OCI-LY1 (cell line): ENCODE results near the gene POLA1.

Experiments
- H2AFZ ChIP-seq: fragments of 200-600 bp; sonication (generic), shearing (Covaris generic); 2 replicates; pipeline ENCODE4 v1.6.0; 2014; ENCODE audit warnings: antibody characterized with exemption, mild to moderate bottlenecking, low read length
- H3F3A ChIP-seq: fragments of 200-600 bp; sonication (generic), shearing (Covaris generic); 2 replicates; pipeline ENCODE4 v1.6.0; 2014; ENCODE audit warnings: mild to moderate bottlenecking, antibody characterized with exemption, low read length, moderate library complexity; ENCODE audit not compliant: insufficient read depth
- H3K27ac ChIP-seq: fragments of 200-600 bp; sonication (generic); 2 replicates; pipeline ENCODE4 v1.5.1; 2014; ENCODE audit warnings: low read length, mixed run types, mild to moderate bottlenecking, low read depth; ENCODE audit not compliant: poor library complexity, severe bottlenecking
- H3K27me3 ChIP-seq: fragments of 200-600 bp; sonication (generic); 2 replicates; pipeline ENCODE4 v1.6.0; 2014; ENCODE audit warnings: antibody characterized with exemption, mild to moderate bottlenecking, low read length, moderate library complexity; ENCODE audit not compliant: insufficient read depth
- H3K36me3 ChIP-seq: fragments of 200-600 bp; sonication (generic); 2 replicates; pipeline ENCODE4 v1.6.1; 2014; ENCODE audit warnings: mild to moderate bottlenecking, antibody characterized with exemption, low read length, moderate library complexity, mixed read lengths; ENCODE audit not compliant: insufficient read depth
- H3K4me1 ChIP-seq: fragments of 200-600 bp; sonication (generic); 2 replicates; pipeline ENCODE4 v1.5.1; 2014; ENCODE audit warnings: mild to moderate bottlenecking, low read length, moderate library complexity; ENCODE audit not compliant: insufficient read depth, severe bottlenecking
- H3K4me2 ChIP-seq: fragments of 200-600 bp; sonication (generic), shearing (Covaris generic); 2 replicates; pipeline ENCODE4 v1.6.1; 2014; ENCODE audit warnings: low read length
- H3K4me3 ChIP-seq: fragments of 200-600 bp; sonication (generic); 2 replicates; pipeline ENCODE4 v1.5.1; 2014; ENCODE audit warnings: low read length, low read depth, mild to moderate bottlenecking, mixed read lengths; ENCODE audit not compliant: poor library complexity, severe bottlenecking
- H3K79me2 ChIP-seq: fragments of 200-600 bp; shearing (Covaris generic); 2 replicates; pipeline ENCODE4 v1.6.1; 2016; ENCODE audit warnings: mixed run types, low read length, mixed read lengths; ENCODE audit not compliant: insufficient read depth
- H3K9ac ChIP-seq: fragments of 200-600 bp; sonication (generic), shearing (Covaris generic); 2 replicates; pipeline ENCODE4 v1.6.1; 2014; ENCODE audit warnings: mild to moderate bottlenecking, low read length, mixed read lengths
- H3K9me2 ChIP-seq: fragments of 200-600 bp; sonication (generic), shearing (Covaris generic); 2 replicates; pipeline ENCODE4 v1.6.1; 2014; ENCODE audit warnings: low read depth, mild to moderate bottlenecking, low read length, mixed read lengths
- H3K9me3 ChIP-seq: fragments of 200-600 bp; shearing (Covaris generic); 2 replicates; pipeline ENCODE4 v1.6.1; 2014; ENCODE audit warnings: low read length, mixed read lengths
- H4K20me1 ChIP-seq: fragments of 200-600 bp; sonication (generic), shearing (Covaris generic); 2 replicates; pipeline ENCODE4 v1.6.0; 2016; ENCODE audit warnings: mild to moderate bottlenecking, low read length; ENCODE audit not compliant: insufficient read depth
- CTCF ChIP-seq: fragments of 200-600 bp; sonication (generic), shearing (Covaris generic); IDR thresholded peaks from 2 replicates; pipeline ENCODE4 v1.5.1; 2017; ENCODE audit warnings: mild to moderate bottlenecking, antibody characterized with exemption, low read length, moderate library complexity, mixed read lengths
- EZH2 ChIP-seq: fragments of 200-600 bp; sonication (generic), shearing (Covaris generic); IDR thresholded peaks from 2 replicates; pipeline ENCODE4 v1.8.0; 2017; ENCODE audit warnings: borderline replicate concordance, mixed run types, mild to moderate bottlenecking, antibody characterized with exemption, low read length, moderate library complexity, mixed read lengths

Gene POLA1

GRCh38 chrX:24902806-24903205, 209.1 kb downstream of the POLA1 start:
- Histone ChIP-seq H3K27ac (no peak overlapping the region), H3K9me2 (no peaks in the 10 kb centered on the region), H3K79me2 (no peaks in the 10 kb centered on the region), H3K9ac (no peak overlapping the region), H3K4me2 (no peak overlapping the region), H3K36me3 (peaks cover 12% of the 10 kb centered on the region; the same call in 1 of the 2 replicates), H3K4me1 (no peaks in the 10 kb centered on the region), H3K9me3 (no peaks in the 10 kb centered on the region), H3K4me3 (no peak overlapping the region), H2AFZ (no peak overlapping the region), H4K20me1 (no peaks in the 10 kb centered on the region), H3F3A (no peaks in the 10 kb centered on the region), H3K27me3 (no peaks in the 10 kb centered on the region)
- TF ChIP-seq CTCF (no peak), EZH2 (no peak)

GRCh38 chrX:24918715-24919114, 225.0 kb downstream of the POLA1 start:
- no peaks in the 10 kb centered on the region for H3F3A ChIP-seq
- no peak for TF ChIP-seq CTCF
- no peak for TF ChIP-seq EZH2
- H3K36me3 ChIP-seq, result no peaks in the 10 kb centered on the region
- no peak overlapping the region for H3K9ac ChIP-seq
- no peak overlapping the region for H3K4me2 ChIP-seq
- H3K27ac ChIP-seq, result no peak overlapping the region
- no peak overlapping the region for H3K4me3 ChIP-seq
- H3K9me3 ChIP-seq, result no peaks in the 10 kb centered on the region
- no peaks in the 10 kb centered on the region for H3K27me3 ChIP-seq
- H4K20me1 ChIP-seq, result no peaks in the 10 kb centered on the region
- no peak overlapping the region for H2AFZ ChIP-seq
- H3K79me2 ChIP-seq, result no peaks in the 10 kb centered on the region
- no peaks in the 10 kb centered on the region for H3K4me1 ChIP-seq
- H3K9me2 ChIP-seq, result no peaks in the 10 kb centered on the region

- Histone ChIP-seq H3K4me2 (no peak overlapping the region), H3F3A (no peaks in the 10 kb centered on the region), H2AFZ (no peak overlapping the region), H3K27me3 (no peaks in the 10 kb centered on the region), H3K9me2 (no peaks in the 10 kb centered on the region), H3K27ac (no peak overlapping the region), H3K36me3 (peaks cover 5% of the 10 kb centered on the region; the same call in 1 of the 2 replicates), H3K9me3 (no peaks in the 10 kb centered on the region), H3K4me3 (no peak overlapping the region), H3K4me1 (no peaks in the 10 kb centered on the region), H4K20me1 (no peaks in the 10 kb centered on the region), H3K79me2 (no peaks in the 10 kb centered on the region), H3K9ac (no peak overlapping the region)
- TF ChIP-seq CTCF (no peak), EZH2 (no peak)
Observed at GRCh38 chrX:24920769-24921168, 227.1 kb downstream of the POLA1 start.
